Measurements from ENCODE around the gene GAA.
"Not testable (repeated sequence)": the region's sequence is repeated elsewhere in the genome, so short reads cannot be mapped to it uniquely, and the experiment has no call there.

Gene GAA

DNA sequence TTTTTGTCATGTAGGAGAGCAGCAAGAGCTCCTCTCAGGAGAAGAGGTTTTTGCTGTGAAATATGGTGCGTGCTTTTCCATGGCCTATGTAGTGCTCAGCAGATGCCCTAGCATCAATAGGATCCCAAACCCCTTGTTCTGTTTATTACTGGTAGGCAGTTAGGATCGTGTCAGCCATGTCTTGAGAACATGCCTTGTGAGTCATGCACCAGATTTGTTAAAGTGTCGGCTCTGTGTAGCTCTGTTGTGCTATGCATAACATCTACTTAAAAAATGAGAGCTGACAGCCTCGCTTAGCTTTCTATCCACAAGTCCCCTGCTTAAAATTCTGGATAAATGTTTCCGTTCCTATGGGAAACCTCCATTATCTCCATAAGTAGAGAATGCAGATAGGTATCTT, 50.0 kb downstream of the GAA start:
- DNase-seq: no peak

DNA sequence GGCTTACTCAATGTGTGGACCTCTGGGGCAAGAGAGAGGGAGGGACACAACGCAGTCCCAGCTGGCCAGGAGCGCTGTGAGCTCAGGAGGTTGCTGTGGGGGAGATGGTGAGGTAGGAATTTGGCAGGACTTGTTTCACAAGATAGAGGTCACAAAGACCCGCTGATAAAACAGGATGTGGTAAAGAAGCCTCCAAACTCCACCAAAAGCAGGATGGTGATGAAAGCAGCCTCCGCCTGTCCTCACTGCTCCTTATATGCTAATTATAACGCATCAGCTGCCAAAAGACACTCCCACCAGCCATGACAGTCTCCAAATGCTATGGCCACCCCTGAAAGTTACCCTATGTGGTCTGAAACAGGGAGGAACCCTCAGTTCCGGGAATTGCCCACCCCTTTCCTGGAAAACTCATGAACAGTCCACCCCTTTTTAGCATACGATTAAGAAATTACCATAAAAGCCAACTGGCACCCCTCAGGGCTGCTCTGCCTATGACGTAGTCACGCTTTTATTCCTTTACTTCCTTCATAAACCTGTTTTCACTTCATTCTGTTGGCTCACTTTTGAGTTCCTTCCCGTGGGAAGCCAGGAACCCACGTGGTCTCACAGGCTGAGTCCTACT, 50.8 kb downstream of the GAA start:
- DNase-seq: no peak

DNA sequence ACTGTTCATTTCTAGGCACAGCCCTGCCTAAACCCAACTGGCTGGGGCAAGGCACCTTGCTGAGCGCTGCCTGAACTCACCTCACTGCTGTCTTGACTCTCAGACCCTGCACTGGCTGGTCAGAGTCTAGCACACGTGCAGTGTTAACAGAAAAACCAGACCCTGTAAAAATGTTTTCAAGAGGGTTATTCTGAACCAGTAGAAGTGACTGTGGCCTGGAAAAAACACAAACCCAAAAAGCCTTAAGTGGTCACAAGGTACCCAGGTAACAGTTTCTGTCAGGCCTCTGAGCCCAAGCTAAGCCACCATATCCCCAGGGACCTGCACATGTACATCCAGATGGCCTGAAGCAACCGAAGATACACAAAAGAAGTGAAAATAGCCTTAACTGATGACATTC, 51.6 kb downstream of the GAA start:
- DNase-seq: no peak

DNA sequence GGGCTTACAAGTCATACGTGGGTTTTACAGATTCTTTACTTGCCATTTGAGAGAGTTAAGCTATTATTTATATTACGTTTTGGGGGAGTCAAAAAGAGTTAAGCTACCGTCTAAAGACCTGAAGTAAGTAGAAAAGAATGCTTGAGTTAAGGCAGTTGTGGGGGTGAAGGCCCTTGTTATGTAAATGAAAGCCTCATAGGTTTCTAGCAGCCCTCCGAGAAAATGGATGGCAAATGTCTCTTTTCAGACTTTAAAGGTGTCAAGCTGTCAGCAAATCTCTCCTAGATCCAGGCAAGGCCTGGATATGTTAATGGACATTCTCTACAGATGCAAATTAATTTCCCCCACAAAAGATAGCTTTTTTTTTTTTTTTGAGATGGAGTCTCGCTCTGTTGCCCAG, 52.8 kb downstream of the GAA start:
- no peak for DNase-seq

DNA sequence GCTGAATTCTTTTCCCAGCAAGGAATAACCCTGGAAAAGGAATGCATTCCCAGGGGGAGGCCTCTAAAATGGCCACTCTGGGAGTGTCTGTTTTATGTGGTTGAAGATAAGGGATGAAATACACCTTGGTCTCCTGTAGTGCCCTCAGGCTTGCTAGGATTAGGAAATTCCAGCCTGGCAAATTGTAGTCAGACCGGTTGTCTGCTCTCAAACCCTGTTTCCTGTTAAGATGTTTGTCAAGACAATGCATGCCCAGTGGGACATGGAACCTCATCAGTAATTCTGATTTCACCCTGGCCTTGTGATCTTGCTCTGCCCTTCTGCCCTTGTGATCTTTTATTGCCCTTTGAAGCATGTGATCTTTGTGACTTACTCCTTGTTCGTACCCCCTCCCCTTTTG, 54.2 kb downstream of the GAA start:
- DNase-seq: not testable (repeated sequence)

DNA sequence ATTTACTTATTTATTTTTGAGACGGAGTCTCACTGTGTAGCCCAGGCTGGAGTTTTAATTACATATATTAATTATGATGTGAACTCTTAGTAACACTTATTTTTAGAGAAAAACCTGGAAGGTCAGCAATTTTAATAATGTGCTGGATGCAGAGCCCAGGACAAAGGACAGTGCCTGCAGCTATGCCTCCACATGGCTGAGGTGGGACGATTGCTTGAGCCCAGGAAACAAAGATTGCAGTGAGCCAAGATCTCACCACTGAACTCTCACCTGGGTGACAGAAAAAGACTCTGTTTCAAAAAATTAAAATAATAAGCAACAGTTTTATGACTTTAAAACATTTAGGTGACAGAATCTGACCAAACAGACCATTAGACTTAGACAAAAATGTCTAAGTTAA, 57.5 kb downstream of the GAA start:
- no peak for DNase-seq

DNA sequence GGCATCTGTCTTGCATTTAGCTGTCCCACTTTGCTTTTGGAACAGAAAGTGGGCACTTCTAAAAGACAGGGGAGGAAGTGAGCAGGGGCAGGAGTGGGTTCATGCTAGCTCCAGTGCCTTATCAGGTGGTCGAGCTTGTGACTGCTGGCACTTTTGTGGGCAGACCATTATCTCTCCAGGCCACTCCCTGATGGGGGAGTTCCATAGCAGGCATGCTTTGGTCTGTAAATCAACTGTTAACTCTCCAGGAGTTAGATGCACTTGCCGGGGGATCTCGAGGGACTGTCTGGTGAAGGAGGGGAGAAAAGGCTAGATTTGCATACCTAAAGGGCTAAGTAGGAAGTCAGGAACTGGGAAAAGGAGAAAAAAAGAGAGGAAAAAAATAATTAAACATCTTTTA, 59.2 kb downstream of the GAA start:
- DNase-seq: no peak

DNA sequence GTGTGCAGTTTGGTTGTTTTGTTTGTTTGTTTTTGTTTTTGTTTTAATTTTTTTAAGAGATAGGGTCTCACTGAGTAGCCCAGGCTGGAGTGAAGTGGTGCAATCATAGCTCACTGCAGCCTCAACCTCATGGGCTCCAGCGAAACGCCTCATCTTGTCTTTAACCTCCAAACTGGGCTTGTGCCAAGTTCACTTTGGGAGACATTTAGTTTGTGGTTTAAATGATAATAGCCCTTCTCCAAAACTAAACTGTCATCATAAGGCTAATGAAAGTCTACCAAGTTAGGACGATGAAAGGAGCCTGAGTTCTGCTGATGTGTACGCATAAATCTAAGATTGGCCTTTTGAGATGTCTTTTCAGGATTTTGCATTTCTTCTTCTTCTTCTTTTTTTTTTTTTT, 62.0 kb downstream of the GAA start:
- no peak for DNase-seq

DNA sequence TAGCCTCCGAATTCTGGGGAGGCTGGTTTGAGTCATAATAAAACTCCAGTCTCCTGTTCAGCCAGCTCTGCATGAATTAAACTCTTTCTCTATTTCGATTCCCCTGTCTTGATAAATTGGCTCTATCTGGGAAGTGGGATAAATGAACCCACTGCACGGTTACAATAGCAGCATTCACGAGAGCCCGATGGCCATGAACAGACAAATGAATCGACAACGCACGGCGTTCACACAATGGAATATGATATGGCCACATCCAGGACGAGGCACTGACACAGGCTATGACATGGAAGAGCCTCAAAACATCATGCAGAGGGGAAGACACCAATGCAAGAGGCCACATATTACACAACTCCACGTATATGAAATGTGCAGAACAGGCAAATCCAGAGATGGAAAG, 62.8 kb downstream of the GAA start:
- no peak for DNase-seq

DNA sequence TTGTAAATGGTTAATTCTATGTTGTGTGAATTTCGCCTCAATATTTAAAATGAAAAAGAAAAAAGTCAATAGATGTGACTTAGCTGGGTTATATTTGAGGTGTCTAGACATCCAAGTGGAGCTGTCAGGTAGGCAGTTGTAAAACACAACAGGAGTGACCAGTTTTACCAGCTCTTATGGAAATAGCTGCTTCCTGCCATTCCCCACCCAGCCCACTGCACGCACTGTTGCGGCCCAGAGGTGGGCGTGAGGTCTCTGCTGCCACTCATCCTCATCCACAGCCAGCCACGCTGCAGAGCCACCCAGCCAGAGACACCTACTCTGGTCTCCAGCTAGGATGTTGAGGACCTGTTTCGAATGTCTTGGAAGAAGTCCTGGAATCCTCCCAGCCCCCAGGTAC, 65.1 kb downstream of the GAA start:
- no peak for DNase-seq

DNA sequence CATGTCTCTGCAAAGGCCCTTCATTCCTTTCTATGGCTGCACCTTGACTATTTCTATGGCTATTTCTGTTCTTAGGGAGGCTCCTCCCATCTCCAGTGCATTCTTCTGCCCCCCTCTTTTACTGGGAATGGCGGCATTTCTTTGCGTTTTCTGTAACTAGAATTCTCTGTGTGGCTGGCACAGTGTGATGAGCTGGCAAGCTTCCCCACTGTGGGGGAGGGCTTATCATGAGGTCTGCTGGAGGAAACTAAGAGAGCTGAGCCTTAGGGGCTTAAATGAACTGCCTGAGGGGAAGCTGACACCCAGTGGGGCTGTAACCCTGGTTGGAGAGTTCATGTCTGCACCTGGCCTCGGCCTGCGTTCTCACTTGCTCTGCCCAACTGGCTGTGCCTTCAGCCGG, 67.0 kb downstream of the GAA start:
- DNase-seq: no peak

DNA sequence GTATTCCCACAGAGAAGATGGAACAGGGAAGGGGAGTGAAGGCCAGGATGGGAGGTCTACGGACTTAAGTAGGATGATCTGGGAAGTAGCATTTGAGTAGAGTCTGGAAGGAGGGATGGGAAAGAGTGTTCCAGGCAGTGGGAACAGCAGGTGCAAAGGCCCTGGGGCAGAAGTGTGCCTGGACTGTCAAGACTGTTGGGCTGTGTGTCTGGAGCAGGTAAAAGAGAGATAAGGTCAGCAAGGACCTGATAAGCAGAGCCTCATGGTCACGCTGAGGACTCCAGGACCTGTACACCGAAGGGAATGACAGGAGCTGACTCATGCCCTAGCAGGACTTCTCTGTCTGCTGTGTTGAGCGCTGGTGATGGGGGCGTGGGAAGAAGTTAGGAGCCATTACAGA, 67.7 kb downstream of the GAA start:
- DNase-seq: no peak
